SK-N-SH (cell line): Measurements from ENCODE around the gene UBE2D3. TPM values are rescaled to one million over a fixed set of nuclear protein-coding genes. Genes with fewer than 3 reads are reported as not detected.

Source experiments
- CTCF ChIA-PET: fragments of 300-600, 350-600 bp; formaldehyde crosslinking; extraction: SDS; loops from one replicate; lab custom pipeline; 2021; lab: Yijun Ruan, JAX
- POLR2A ChIA-PET: fragments of 350-600 bp; sonication (Branson Sonifier 250); formaldehyde crosslinking; extraction: SDS; loops from one replicate; lab custom pipeline; 2020; ENCODE audit warnings: antibody characterized with exemption, inconsistent platforms; lab: Yijun Ruan, JAX
- DNase-seq: peaks from one replicate; pipeline ENCODE4 v3.0.0; 2012
- H2AFZ ChIP-seq: fragments of 200-600 bp; sonication (generic); 2 replicates; pipeline ENCODE4 v1.8.1; 2016; ENCODE audit warnings: antibody characterized with exemption, mild to moderate bottlenecking, low read depth
- H3F3A ChIP-seq: fragments of 200-600 bp; sonication (generic); replicated peaks from 2 replicates; pipeline ENCODE3; 2016; ENCODE audit warnings: antibody characterized with exemption, mild to moderate bottlenecking; ENCODE audit not compliant: insufficient read depth
- H3K27ac ChIP-seq, 2 experiments: fragments of 200-500 bp in 1 of 2; fragments of 200-600 bp in 1 of 2; sonication (Bioruptor generic) in 1 of 2; sonication (generic), shearing (Covaris generic) in 1 of 2; 2 replicates each; pipeline versions ENCODE4 v1.5.1 to v1.6.1; 2014 to 2016; ENCODE audit warnings: low read depth in 2 of 2, inconsistent platforms in 1 of 2, low read length in 1 of 2, mild to moderate bottlenecking in 1 of 2, mixed read lengths in 1 of 2
- H3K27me3 ChIP-seq: fragments of 200-600 bp; sonication (generic), shearing (Covaris generic); 2 replicates; pipeline ENCODE4 v1.6.1; 2016; ENCODE audit warnings: mixed run types; ENCODE audit not compliant: insufficient read depth
- H3K36me3 ChIP-seq, 2 experiments: fragments of 200-500 bp in 1 of 2; fragments of 200-600 bp in 1 of 2; sonication (Bioruptor generic) in 1 of 2; sonication (generic) in 1 of 2; replicated peaks in 1 of 2; 2 replicates each; pipeline versions ENCODE3 to v1.5.1; 2014 to 2016; ENCODE audit warnings: low read length in 1 of 2, mild to moderate bottlenecking in 1 of 2; ENCODE audit not compliant: insufficient read depth in 2 of 2, control insufficient read depth in 1 of 2
- H3K4me1 ChIP-seq, 2 experiments: fragments of 200-500 bp in 1 of 2; fragments of 200-600 bp in 1 of 2; sonication (Bioruptor generic) in 1 of 2; sonication (generic), shearing (Covaris generic) in 1 of 2; 2 replicates each; pipeline versions ENCODE4 v1.5.1 to v1.6.1; 2014 to 2016; ENCODE audit warnings: low read depth in 1 of 2, low read length in 1 of 2, mixed run types in 1 of 2; ENCODE audit not compliant: insufficient read depth in 2 of 2, control insufficient read depth in 1 of 2
- H3K4me2 ChIP-seq: fragments of 200-600 bp; sonication (generic), shearing (Covaris generic); 2 replicates; pipeline ENCODE4 v1.6.1; 2017; ENCODE audit warnings: mixed run types
- H3K4me3 ChIP-seq, 2 experiments: fragments of 200-500 bp in 1 of 2; fragments of 200-600 bp in 1 of 2; sonication (Bioruptor generic) in 1 of 2; sonication (generic), shearing (Covaris generic) in 1 of 2; 2 replicates each; pipeline versions ENCODE4 v1.5.1 to v1.8.1; 2014 to 2016; ENCODE audit warnings: low read depth in 2 of 2, inconsistent platforms in 1 of 2, low read length in 1 of 2, mild to moderate bottlenecking in 1 of 2, mixed read lengths in 1 of 2, moderate library complexity in 1 of 2
- H3K79me2 ChIP-seq: fragments of 200-600 bp; sonication (generic); 2 replicates; pipeline ENCODE4 v1.8.1; 2017; ENCODE audit warnings: mild to moderate bottlenecking; ENCODE audit not compliant: insufficient read depth
- H3K9ac ChIP-seq: fragments of 200-600 bp; sonication (generic); 2 replicates; pipeline ENCODE4 v1.6.1; 2017; ENCODE audit warnings: mixed run types
- H3K9me2 ChIP-seq: fragments of 200-600 bp; sonication (generic); 2 replicates; pipeline ENCODE4 v1.6.1; 2017; ENCODE audit warnings: mixed run types
- H3K9me3 ChIP-seq: fragments of 200-600 bp; sonication (generic); 2 replicates; pipeline ENCODE4 v1.6.1; 2017; ENCODE audit warnings: mixed run types, mild to moderate bottlenecking, moderate library complexity
- H4K20me1 ChIP-seq: fragments of 200-600 bp; sonication (generic); 2 replicates; pipeline ENCODE4 v1.6.1; 2017; ENCODE audit warnings: mild to moderate bottlenecking, mixed run types; ENCODE audit not compliant: insufficient read depth
- CHD2 ChIP-seq: fragments of 150-350 bp; IDR thresholded peaks from 2 replicates; pipeline ENCODE4 v1.6.1; 2018; ENCODE audit warnings: low read length; ENCODE audit not compliant: partially characterized antibody
- GABPA ChIP-seq: IDR thresholded peaks from 2 replicates; pipeline ENCODE4 v1.4.0; 2012; ENCODE audit warnings: low read depth, mild to moderate bottlenecking
- GATA2 ChIP-seq: sonication (generic); formaldehyde crosslinking; IDR thresholded peaks from 2 replicates; pipeline ENCODE4 v1.5.0; 2020; ENCODE audit warnings: mild to moderate bottlenecking, missing genetic modification reagents
- MXI1 ChIP-seq: IDR thresholded peaks from 2 replicates; pipeline ENCODE4 v1.6.1; 2012; ENCODE audit warnings: mild to moderate bottlenecking, low read depth, low read length, improper control_type of control experiment
- NFIC ChIP-seq: IDR thresholded peaks from 2 replicates; pipeline ENCODE4 v1.4.0; 2012; ENCODE audit warnings: borderline replicate concordance
- RFX5 ChIP-seq: IDR thresholded peaks from 2 replicates; pipeline ENCODE4 v1.6.1; 2012; ENCODE audit warnings: mild to moderate bottlenecking, improper control_type of control experiment, low read length
- RXRA ChIP-seq: IDR thresholded peaks from 2 replicates; pipeline ENCODE4 v1.4.0; 2012; ENCODE audit warnings: low read depth, mild to moderate bottlenecking, borderline replicate concordance
- SIN3A ChIP-seq: IDR thresholded peaks from 2 replicates; pipeline ENCODE4 v1.6.1; 2012; ENCODE audit warnings: low read depth, mild to moderate bottlenecking, low read length, moderate library complexity, borderline replicate concordance
- YY1 ChIP-seq: IDR thresholded peaks from 2 replicates; pipeline ENCODE4 v1.4.0; 2012; ENCODE audit warnings: low read depth, mild to moderate bottlenecking
- WGBS: methylation state at CpG from one replicate; pipeline ENCODE4 v1.1.6; 2017; ENCODE audit warnings: low lambda C conversion rate; 5-methylcytosine and 5-hydroxymethylcytosine counted together
- polyA plus RNA-seq, 3 experiments: library from polyadenylated mRNA; depleted of rRNA; stranded (reverse); fragments of >200 nt; gene quantifications; 2 replicates each; pipeline ENCODE4 v1.2.3, GENCODE V29; 2012
- TF ChIP-seq, protein P1 (sequence below): IDR thresholded peaks from 2 replicates; pipeline ENCODE4 v1.6.1; 2012; ENCODE audit warnings: mild to moderate bottlenecking, low read depth, low read length, moderate library complexity

UBE2D3 gene
- polyA plus RNA-seq, 1 of the 3 experiments (the other 2 are of a cell fraction), result 216 TPM

- POLR2A ChIA-PET, result no interaction called here
- WGBS, result 81% methylated on average over 1 of the region's 1 CpG
These were observed 51.5 kb downstream of the UBE2D3 start for GRCh38 chr4:102775805-102776204.

DNA sequence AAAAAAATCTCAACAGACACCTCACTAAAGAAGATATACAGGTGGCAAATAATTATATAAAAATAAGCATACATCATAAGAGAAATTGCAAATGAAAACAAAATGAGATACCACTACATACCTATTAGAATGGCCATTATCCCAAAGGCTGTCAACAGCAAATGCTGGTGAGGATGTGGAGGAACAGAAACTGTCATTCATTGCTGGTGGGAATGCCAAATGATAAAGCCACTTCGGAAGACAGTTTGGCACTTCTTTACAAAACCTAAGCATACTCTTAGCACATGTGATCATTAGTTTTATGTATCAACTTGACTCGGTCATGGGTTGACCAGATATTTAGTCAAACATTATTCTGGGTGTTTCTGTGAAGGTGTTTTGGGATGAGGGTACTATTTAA is 53.1 kb downstream of the UBE2D3 start:
- H3F3A ChIP-seq, result no peaks in the 10 kb centered on the region

More at GRCh38 chr4:102775805-102776204, 51.5 kb downstream of the UBE2D3 start:
- no peak overlapping the region for H3K4me3 ChIP-seq
- no peaks in the 10 kb centered on the region for H3K27me3 ChIP-seq
- no peaks in the 10 kb centered on the region for H4K20me1 ChIP-seq
- no peak overlapping the region for H3K27ac ChIP-seq
- no peaks in the 10 kb centered on the region for H3K4me1 ChIP-seq
- no peaks in the 10 kb centered on the region for H3K9me2 ChIP-seq
- no peak for TF ChIP-seq YY1
- no peak for TF ChIP-seq RXRA
- TF ChIP-seq, protein P1, sequence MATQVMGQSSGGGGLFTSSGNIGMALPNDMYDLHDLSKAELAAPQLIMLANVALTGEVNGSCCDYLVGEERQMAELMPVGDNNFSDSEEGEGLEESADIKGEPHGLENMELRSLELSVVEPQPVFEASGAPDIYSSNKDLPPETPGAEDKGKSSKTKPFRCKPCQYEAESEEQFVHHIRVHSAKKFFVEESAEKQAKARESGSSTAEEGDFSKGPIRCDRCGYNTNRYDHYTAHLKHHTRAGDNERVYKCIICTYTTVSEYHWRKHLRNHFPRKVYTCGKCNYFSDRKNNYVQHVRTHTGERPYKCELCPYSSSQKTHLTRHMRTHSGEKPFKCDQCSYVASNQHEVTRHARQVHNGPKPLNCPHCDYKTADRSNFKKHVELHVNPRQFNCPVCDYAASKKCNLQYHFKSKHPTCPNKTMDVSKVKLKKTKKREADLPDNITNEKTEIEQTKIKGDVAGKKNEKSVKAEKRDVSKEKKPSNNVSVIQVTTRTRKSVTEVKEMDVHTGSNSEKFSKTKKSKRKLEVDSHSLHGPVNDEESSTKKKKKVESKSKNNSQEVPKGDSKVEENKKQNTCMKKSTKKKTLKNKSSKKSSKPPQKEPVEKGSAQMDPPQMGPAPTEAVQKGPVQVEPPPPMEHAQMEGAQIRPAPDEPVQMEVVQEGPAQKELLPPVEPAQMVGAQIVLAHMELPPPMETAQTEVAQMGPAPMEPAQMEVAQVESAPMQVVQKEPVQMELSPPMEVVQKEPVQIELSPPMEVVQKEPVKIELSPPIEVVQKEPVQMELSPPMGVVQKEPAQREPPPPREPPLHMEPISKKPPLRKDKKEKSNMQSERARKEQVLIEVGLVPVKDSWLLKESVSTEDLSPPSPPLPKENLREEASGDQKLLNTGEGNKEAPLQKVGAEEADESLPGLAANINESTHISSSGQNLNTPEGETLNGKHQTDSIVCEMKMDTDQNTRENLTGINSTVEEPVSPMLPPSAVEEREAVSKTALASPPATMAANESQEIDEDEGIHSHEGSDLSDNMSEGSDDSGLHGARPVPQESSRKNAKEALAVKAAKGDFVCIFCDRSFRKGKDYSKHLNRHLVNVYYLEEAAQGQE, result no peak
- TF ChIP-seq CHD2, result no peak
- TF ChIP-seq GATA2 (CRISPR knock-in tag), result no peak
- no peak for TF ChIP-seq SIN3A
- TF ChIP-seq, all 33 proteins: peak for 0
- Histone ChIP-seq H3K9ac (no peak overlapping the region), H3K4me2 (no peak overlapping the region), H3K9me3 (no peaks in the 10 kb centered on the region), H3K36me3 (no peaks in the 10 kb centered on the region), H2AFZ (no peak overlapping the region), H3F3A (no peaks in the 10 kb centered on the region), H3K79me2 (no peaks in the 10 kb centered on the region)
- CTCF ChIA-PET, result no interaction called here
- no peak for DNase-seq

DNA sequence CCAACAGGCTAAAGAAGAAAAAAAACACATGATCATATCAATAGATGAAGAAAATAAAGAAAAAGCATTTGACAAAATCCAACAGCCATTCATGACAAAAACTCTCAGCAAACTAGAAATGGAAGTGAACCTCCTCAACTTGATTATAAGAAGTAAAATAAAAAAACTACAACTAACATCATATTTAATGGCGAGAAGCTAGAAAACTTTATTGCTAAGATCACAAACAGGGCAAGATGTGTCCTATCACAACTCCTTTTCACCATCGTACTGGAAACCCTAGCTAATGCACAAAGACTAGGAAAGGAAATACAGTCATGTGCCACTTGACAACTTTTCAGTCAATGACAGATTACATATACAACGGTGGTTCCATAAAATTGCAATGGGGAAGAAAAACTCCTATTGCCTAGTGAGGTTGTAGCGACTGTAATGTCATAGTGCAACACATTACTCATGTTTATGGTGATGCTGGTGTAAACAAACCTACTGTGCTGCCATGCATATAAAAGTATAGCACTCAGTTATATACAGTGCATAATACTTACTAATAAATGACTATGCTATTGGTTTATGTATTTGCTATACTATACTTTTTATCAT is 54.5 kb downstream of the UBE2D3 start:
- Histone ChIP-seq H3K9me2 (no peaks in the 10 kb centered on the region), H3K36me3 (no peaks in the 10 kb centered on the region), H3K27me3 (no peaks in the 10 kb centered on the region), H2AFZ (no peak overlapping the region), H3F3A (no peaks in the 10 kb centered on the region), H3K9me3 (no peaks in the 10 kb centered on the region), H3K4me1 (no peaks in the 10 kb centered on the region), H3K79me2 (no peaks in the 10 kb centered on the region), H4K20me1 (no peaks in the 10 kb centered on the region), H3K4me2 (no peak overlapping the region), H3K4me3 (no peak overlapping the region), H3K27ac (no peak overlapping the region), H3K9ac (no peak overlapping the region)
- ChIA-PET POLR2A (no interaction called here), CTCF (no interaction called here)
- WGBS, result 89% methylated on average over 4 of the region's 4 CpGs
- no peak for TF ChIP-seq GATA2 (CRISPR knock-in tag)
- no peak for TF ChIP-seq NFIC
- DNase-seq, result no peak

More for the DNA sequence above, 53.1 kb downstream of the UBE2D3 start:
- H3K9ac ChIP-seq, result no peak overlapping the region
- CTCF ChIA-PET, result no interaction called here
- no peak overlapping the region for H3K27ac ChIP-seq
- TF ChIP-seq RFX5 (no peak), CHD2 (no peak), MXI1 (no peak), GABPA (no peak)
- no peaks in the 10 kb centered on the region for H4K20me1 ChIP-seq
- WGBS, result 85% methylated on average over 2 of the region's 2 CpGs
- no peak overlapping the region for H3K4me2 ChIP-seq
- no peaks in the 10 kb centered on the region for H3K79me2 ChIP-seq
- no peaks in the 10 kb centered on the region for H3K4me1 ChIP-seq
- no peaks in the 10 kb centered on the region for H3K9me3 ChIP-seq
- no peak overlapping the region for H3K4me3 ChIP-seq
- POLR2A ChIA-PET, result no interaction called here
- H3K9me2 ChIP-seq, result no peaks in the 10 kb centered on the region
- H3K36me3 ChIP-seq, result no peaks in the 10 kb centered on the region
- H3K27me3 ChIP-seq, result no peaks in the 10 kb centered on the region
- no peak for DNase-seq
- no peak overlapping the region for H2AFZ ChIP-seq
